Endothelial cell of umbilical vein (primary cell): ENCODE measurements around the gene FAM78A. TPM values are rescaled to one million over a fixed set of nuclear protein-coding genes. Genes with fewer than 3 reads are reported as not detected.

ENCODE experiments used
- BruUV-seq: library from RNA; stranded (reverse); fragments of 400-500 nt; replicated peaks from 2 replicates; lab custom pipeline; 2021; lab: Mats Ljungman, UMichigan
- CTCF ChIA-PET: fragments of 300-600, 350-600 bp; sonication (Branson Sonifier 250); formaldehyde crosslinking; loops from one replicate; lab custom pipeline; 2021; ENCODE audit warnings: antibody characterized with exemption, inconsistent platforms; lab: Charles Lee
- POLR2A ChIA-PET: fragments of 300-600, 350-600 bp; sonication (Branson Sonifier 250); formaldehyde crosslinking; loops from one replicate; lab custom pipeline; 2021; ENCODE audit warnings: antibody characterized with exemption, inconsistent platforms; lab: Charles Lee
- DNase-seq: peaks from one replicate; pipeline ENCODE4 v3.0.0-alpha.2; 2011; ENCODE audit warnings: low read depth, low spot score
- FAIRE-seq: peaks from 2 replicates; lab custom pipeline; 2011; peaks lifted over from hg19 to GRCh38; lab: Jason Lieb, UNC
- H2AFZ ChIP-seq: 2 replicates; pipeline ENCODE4 v1.6.0; 2012; ENCODE audit warnings: low read depth, low read length, control low read depth, inconsistent platforms
- H3K27ac ChIP-seq: 2 replicates; pipeline ENCODE4 v1.5.1; 2011; ENCODE audit warnings: low read depth, mild to moderate bottlenecking, control low read depth, low read length, moderate library complexity; ENCODE audit not compliant: insufficient read depth
- H3K27me3 ChIP-seq, 2 experiments: 2 replicates each; pipeline versions ENCODE4 v1.6.0 to v1.6.1; 2011; ENCODE audit warnings: low read length in 2 of 2, mixed read lengths in 1 of 2; ENCODE audit not compliant: control insufficient read depth in 2 of 2, insufficient read depth in 2 of 2
- H3K36me3 ChIP-seq, 2 experiments: 2 replicates in 1 of 2; 3 replicates in 1 of 2; pipeline ENCODE4 v1.5.1; 2011; ENCODE audit warnings: low read length in 2 of 2, mild to moderate bottlenecking in 1 of 2, moderate library complexity in 1 of 2; ENCODE audit not compliant: control insufficient read depth in 2 of 2, insufficient read depth in 2 of 2; ENCODE audit errors: extremely low read depth in 1 of 2
- H3K4me1 ChIP-seq: 3 replicates; pipeline ENCODE4 v1.5.1; 2011; ENCODE audit warnings: mild to moderate bottlenecking, low read length; ENCODE audit not compliant: control insufficient read depth, insufficient read depth; ENCODE audit errors: extremely low read depth
- H3K4me2 ChIP-seq: 2 replicates; pipeline ENCODE4 v1.6.1; 2011; ENCODE audit warnings: low read length, control low read depth, mixed read lengths; ENCODE audit not compliant: insufficient read depth
- H3K4me3 ChIP-seq, 3 experiments: fragments of 200-600 bp in 1 of 3; sonication (generic), shearing (Covaris generic) in 1 of 3; replicated peaks in 1 of 3; 2 replicates each; pipeline ENCODE4 v1.5.1; 2011 to 2016; ENCODE audit warnings: control low read depth in 3 of 3, low read length in 3 of 3, mild to moderate bottlenecking in 2 of 3, inconsistent platforms in 1 of 3, low read depth in 1 of 3, moderate library complexity in 1 of 3; ENCODE audit not compliant: insufficient read depth in 1 of 3
- H3K79me2 ChIP-seq: 2 replicates; pipeline ENCODE4 v1.6.0; 2012; ENCODE audit warnings: low read length, inconsistent platforms; ENCODE audit not compliant: control insufficient read depth, insufficient read depth
- H3K9ac ChIP-seq: replicated peaks from 2 replicates; pipeline ENCODE3; 2011; ENCODE audit warnings: low read length, control low read depth; ENCODE audit not compliant: insufficient read depth; ENCODE audit errors: extremely low read depth
- H3K9me1 ChIP-seq: replicated peaks from 3 replicates; pipeline ENCODE4 v1.6.0; 2011; ENCODE audit warnings: mild to moderate bottlenecking, low read length; ENCODE audit not compliant: control insufficient read depth, insufficient read depth; ENCODE audit errors: extremely low read depth
- H3K9me3 ChIP-seq: replicated peaks from 2 replicates; pipeline ENCODE4 v1.5.1; 2012; ENCODE audit warnings: low read length, inconsistent platforms; ENCODE audit not compliant: control insufficient read depth, insufficient read depth
- H4K20me1 ChIP-seq: replicated peaks from 2 replicates; pipeline ENCODE3; 2011; ENCODE audit warnings: mild to moderate bottlenecking, low read length; ENCODE audit not compliant: control insufficient read depth, insufficient read depth; ENCODE audit errors: extremely low read depth
- EZH2 ChIP-seq: IDR thresholded peaks from 2 replicates; pipeline ENCODE4 v1.6.1; 2012; ENCODE audit warnings: borderline replicate concordance, low read depth, mild to moderate bottlenecking, moderate library complexity, low read length, inconsistent platforms; ENCODE audit not compliant: severe bottlenecking
- FOS ChIP-seq: IDR thresholded peaks from 2 replicates; pipeline ENCODE4 v1.6.1; 2011; ENCODE audit warnings: mild to moderate bottlenecking, low read length, moderate library complexity, borderline replicate concordance; ENCODE audit not compliant: insufficient read depth
- GATA2 ChIP-seq: IDR thresholded peaks from 2 replicates; pipeline ENCODE4 v1.7.0; 2011; ENCODE audit warnings: low read depth, mild to moderate bottlenecking, moderate library complexity, mixed read lengths, low read length; ENCODE audit not compliant: insufficient read length, insufficient read depth
- JUN ChIP-seq: IDR thresholded peaks from 2 replicates; pipeline ENCODE4 v1.6.1; 2011; ENCODE audit warnings: borderline replicate concordance, low read depth; ENCODE audit not compliant: insufficient read length, insufficient read depth
- MYC ChIP-seq: IDR thresholded peaks from one replicate; pipeline ENCODE4 v1.6.1; 2011; ENCODE audit warnings: mild to moderate bottlenecking, low read depth, low read length
- POLR2A ChIP-seq: IDR thresholded peaks from 2 replicates; pipeline ENCODE4 v1.6.1; 2012; ENCODE audit warnings: low read depth, mild to moderate bottlenecking, control low read depth, low read length
- POLR2AphosphoS5 ChIP-seq: IDR thresholded peaks from 2 replicates; pipeline ENCODE4 v1.6.1; 2012; ENCODE audit warnings: low read depth, mild to moderate bottlenecking, control low read depth, low read length, moderate library complexity; ENCODE audit not compliant: insufficient read depth
- dilution Hi-C: fragments of 300-500 bp; cut with MboI; formaldehyde crosslinking; loops from one replicate; pipeline ENCODE4 v1.15.0; 2019; ENCODE audit warnings: low sequenced_read_pairs; ENCODE audit not compliant: extremely low pct_ligation_motif_present
- intact Hi-C: fragments of 100-400 bp; cut with micrococcal nuclease; formaldehyde crosslinking; loops from one replicate; pipeline ENCODE4 v1.10.0; 2022
- polyA plus RNA-seq, 4 experiments: library from polyadenylated mRNA; depleted of rRNA in 3 of 4; stranded (reverse) in 3 of 4; unstranded in 1 of 4; fragments of >200 nt; gene quantifications; 2 replicates each; pipeline versions ENCODE4 v1.2.1 to v1.2.3, GENCODE V29; 2011 to 2012; ENCODE audit warnings: missing spikeins in 1 of 4
- total RNA-seq: library from RNA; stranded (reverse); gene quantifications from 2 replicates; pipeline ENCODE4 v1.2.3, GENCODE V29; 2021
- TF ChIP-seq, protein P1 (sequence below): IDR thresholded peaks from 2 replicates; pipeline ENCODE4 v1.6.1; 2011; ENCODE audit not compliant: insufficient read depth, insufficient read length
- TF ChIP-seq, protein P2 (sequence below), 2 donors: IDR thresholded peaks; 1 replicate in 1 of 2; 2 replicates in 1 of 2; pipeline ENCODE4 v1.5.1; 2011; ENCODE audit warnings: low read length in 2 of 2, mild to moderate bottlenecking in 2 of 2, moderate library complexity in 2 of 2, control low read depth in 1 of 2, inconsistent platforms in 1 of 2, low read depth in 1 of 2; ENCODE audit not compliant: insufficient read depth in 1 of 2; ENCODE audit errors: extremely low read depth in 1 of 2

FAM78A gene
- total and polyA plus RNA-seq, 2 donors (not counting 3 experiments of a cell fraction or from before 2014, with no cell fraction given): 34.0 to 37.4 TPM

DNA sequence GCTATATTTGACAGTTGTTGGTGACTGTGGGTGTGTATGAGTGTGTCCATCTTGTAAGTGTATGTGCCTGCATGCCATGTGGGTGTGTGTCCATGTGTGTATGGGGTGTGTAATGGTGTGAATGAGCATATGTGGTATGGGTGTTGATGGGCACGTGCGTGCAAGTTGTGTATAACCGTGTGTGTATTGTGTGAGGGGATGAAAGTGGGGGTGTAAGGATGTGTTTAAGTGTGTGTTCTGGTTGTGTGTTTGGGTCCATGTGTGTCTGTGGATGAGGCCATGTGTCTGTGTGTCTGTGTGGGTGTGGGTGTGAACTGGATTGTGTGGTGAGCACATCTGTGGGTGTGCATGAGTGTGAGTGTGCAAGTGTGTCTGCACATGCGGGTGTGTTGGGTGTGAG, 5.9 kb upstream of the FAM78A start:
- BruUV-seq: no TSS peak
- dilution Hi-C loops (no loop called here), intact Hi-C loops (no loop called here)
- no peak for DNase-seq
- no peak overlapping the region for H3K9ac ChIP-seq
- H2AFZ ChIP-seq: no peak overlapping the region
- TF ChIP-seq POLR2AphosphoS5: no peak
- TF ChIP-seq, protein P1, sequence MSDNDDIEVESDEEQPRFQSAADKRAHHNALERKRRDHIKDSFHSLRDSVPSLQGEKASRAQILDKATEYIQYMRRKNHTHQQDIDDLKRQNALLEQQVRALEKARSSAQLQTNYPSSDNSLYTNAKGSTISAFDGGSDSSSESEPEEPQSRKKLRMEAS: no peak
- no peak for TF ChIP-seq POLR2A
- TF ChIP-seq, protein P2, sequence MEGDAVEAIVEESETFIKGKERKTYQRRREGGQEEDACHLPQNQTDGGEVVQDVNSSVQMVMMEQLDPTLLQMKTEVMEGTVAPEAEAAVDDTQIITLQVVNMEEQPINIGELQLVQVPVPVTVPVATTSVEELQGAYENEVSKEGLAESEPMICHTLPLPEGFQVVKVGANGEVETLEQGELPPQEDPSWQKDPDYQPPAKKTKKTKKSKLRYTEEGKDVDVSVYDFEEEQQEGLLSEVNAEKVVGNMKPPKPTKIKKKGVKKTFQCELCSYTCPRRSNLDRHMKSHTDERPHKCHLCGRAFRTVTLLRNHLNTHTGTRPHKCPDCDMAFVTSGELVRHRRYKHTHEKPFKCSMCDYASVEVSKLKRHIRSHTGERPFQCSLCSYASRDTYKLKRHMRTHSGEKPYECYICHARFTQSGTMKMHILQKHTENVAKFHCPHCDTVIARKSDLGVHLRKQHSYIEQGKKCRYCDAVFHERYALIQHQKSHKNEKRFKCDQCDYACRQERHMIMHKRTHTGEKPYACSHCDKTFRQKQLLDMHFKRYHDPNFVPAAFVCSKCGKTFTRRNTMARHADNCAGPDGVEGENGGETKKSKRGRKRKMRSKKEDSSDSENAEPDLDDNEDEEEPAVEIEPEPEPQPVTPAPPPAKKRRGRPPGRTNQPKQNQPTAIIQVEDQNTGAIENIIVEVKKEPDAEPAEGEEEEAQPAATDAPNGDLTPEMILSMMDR (IDR thresholded peaks at IDR 0.05; ENCODE audit: extremely low read depth in 1 of 2, insufficient read depth in 1 of 2, low read depth in 1 of 2, low read length in 2 of 2): no peak
- ChIA-PET CTCF (no interaction called here), POLR2A (no interaction called here)
- no peaks in the 10 kb centered on the region for H4K20me1 ChIP-seq
- peaks cover 20 to 23% of the 10 kb centered on the region in 2 experiments for H3K27me3 ChIP-seq
- H3K4me2 ChIP-seq: no peak overlapping the region
- H3K4me3 ChIP-seq: no peak overlapping the region
- no peaks in the 10 kb centered on the region for H3K9me3 ChIP-seq
- no peaks in the 10 kb centered on the region for H3K4me1 ChIP-seq
- H3K27ac ChIP-seq: no peak overlapping the region
- no peak for FAIRE-seq
- H3K36me3 ChIP-seq: no peaks in the 10 kb centered on the region
- H3K9me1 ChIP-seq: no peaks in the 10 kb centered on the region
- H3K79me2 ChIP-seq: no peaks in the 10 kb centered on the region

DNA sequence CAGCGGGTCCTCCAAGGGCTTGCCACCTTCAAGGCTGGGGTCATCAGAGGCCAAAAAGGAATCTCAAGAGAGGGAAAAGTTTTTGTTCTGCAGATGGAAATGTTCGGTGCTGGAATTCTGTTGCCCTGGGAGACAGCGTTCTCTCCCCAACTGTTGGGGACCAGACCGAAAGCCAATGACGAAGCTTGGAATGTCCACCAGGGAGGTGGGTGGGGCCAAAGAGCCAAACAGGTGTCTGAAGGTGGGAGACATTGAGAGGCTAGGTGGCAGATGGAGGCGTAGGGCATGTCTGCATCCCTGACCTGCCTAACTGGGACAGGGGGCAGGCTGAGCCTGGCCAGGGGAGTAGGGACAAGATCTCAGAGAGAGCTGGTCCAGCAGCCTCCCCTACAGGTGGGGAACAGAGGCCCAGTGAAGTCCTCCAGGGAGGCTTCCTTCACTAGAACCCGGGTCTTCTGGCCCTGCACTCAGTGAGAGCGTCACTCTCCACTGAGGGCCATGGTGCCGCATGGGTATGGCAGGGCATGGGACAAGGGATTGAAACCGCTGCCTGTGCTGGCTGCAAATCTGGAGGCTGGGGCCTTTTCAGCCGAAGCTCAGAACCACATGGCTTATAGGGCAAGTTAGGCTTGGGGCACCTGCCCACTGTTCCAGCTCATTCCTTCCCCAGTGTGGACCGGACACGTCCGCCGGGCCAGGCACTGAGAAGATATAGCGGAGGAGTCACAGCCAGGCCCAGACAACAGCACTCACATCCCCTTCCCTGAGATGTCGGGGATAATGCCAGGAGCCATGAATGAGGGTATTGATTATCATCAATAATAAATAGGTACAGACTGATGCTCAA, 5.0 kb upstream of the FAM78A start:
- Histone ChIP-seq H3K4me2 (no peak overlapping the region), H3K27me3 (peaks cover 20 to 23% of the 10 kb centered on the region in 2 experiments), H3K79me2 (peaks cover under 1% of the 10 kb centered on the region), H3K36me3 (no peaks in the 10 kb centered on the region), H3K4me3 (no peak overlapping the region), H3K9ac (no peak overlapping the region), H3K4me1 (no peaks in the 10 kb centered on the region), H4K20me1 (no peaks in the 10 kb centered on the region), H3K9me1 (no peaks in the 10 kb centered on the region), H3K27ac (no peak overlapping the region), H2AFZ (no peak overlapping the region), H3K9me3 (no peaks in the 10 kb centered on the region)
- no peak for FAIRE-seq
- intact Hi-C loops (no loop called here), dilution Hi-C loops (no loop called here)
- no peak for DNase-seq
- ChIA-PET POLR2A (no interaction called here), CTCF (no interaction called here)
- TF ChIP-seq POLR2AphosphoS5 (no peak), GATA2 (no peak), EZH2 (no peak), FOS (no peak), POLR2A (no peak), MYC (no peak), JUN (no peak)
- TF ChIP-seq, protein P1: no peak
- TF ChIP-seq, protein P2 (IDR thresholded peaks at IDR 0.05; ENCODE audit: extremely low read depth in 1 of 2, insufficient read depth in 1 of 2, low read depth in 1 of 2, low read length in 2 of 2): no peak
- BruUV-seq: no TSS peak
